Fibroblast of pulmonary artery (primary cell): ENCODE results near the gene EPB41L2.

Experiments
- DNase-seq: peaks from one replicate; pipeline ENCODE4 v3.0.0-alpha.2; 2010; ENCODE audit warnings: low read depth
- H3K4me3 ChIP-seq: replicated peaks from 2 replicates; pipeline ENCODE4 v1.5.1; 2011; ENCODE audit warnings: low read depth, mild to moderate bottlenecking, control low read depth, low read length, moderate library complexity
- CTCF ChIP-seq: IDR thresholded peaks from 2 replicates; pipeline ENCODE4 v1.5.1; 2011; ENCODE audit warnings: mild to moderate bottlenecking, control low read depth, low read length, inconsistent platforms; ENCODE audit errors: missing control alignments

EPB41L2 gene

DNA sequence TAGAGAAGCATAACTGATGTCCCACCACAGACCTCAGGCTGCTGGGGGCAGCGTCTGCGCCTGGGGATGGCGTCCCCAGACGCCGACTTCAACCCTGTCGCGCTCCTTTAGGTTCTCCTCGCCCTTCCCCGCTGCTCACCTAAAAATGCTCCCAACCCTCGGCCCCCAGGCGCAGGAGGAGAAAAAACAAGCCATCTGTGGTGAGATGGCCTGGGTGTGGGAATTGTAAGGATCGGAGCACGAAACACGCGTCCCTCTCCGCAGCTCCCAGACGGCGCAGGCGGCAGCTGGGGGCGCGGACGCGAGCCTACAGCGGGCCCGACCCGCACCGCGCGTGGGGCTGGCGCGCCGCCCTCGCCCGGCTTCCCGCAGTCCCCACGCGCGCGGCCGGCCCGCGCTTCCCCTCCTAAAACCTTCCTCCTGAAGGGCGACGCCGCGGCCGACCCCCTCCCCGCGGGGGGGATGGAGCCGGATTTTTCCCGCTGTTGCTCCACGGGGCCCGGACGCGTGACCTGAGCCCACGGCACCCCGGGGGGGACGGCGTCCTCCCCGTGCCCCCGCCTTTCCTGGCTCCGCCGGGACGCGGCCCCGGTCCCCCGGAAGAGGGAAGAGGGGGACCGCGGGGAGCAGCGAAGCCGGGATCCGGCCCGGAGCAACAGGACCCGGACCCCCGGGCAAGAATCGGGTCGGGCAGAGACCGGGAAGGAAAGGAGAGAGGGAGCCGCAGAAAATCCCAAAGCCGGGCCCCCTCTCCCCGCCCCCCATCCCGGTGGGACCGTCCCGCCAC lies 611 bp downstream of the EPB41L2 start:
- DNase-seq, result no peak
- H3K4me3 ChIP-seq, result peak overlapping the region; percentile 82
- TF ChIP-seq CTCF, result no peak

- DNase-seq, result no peak
- TF ChIP-seq CTCF, result no peak
- H3K4me3 ChIP-seq, result peak overlapping the region; percentile 82
Measured at GRCh38 chr6:131061751-131062119, 1.3 kb downstream of the EPB41L2 start.

DNA sequence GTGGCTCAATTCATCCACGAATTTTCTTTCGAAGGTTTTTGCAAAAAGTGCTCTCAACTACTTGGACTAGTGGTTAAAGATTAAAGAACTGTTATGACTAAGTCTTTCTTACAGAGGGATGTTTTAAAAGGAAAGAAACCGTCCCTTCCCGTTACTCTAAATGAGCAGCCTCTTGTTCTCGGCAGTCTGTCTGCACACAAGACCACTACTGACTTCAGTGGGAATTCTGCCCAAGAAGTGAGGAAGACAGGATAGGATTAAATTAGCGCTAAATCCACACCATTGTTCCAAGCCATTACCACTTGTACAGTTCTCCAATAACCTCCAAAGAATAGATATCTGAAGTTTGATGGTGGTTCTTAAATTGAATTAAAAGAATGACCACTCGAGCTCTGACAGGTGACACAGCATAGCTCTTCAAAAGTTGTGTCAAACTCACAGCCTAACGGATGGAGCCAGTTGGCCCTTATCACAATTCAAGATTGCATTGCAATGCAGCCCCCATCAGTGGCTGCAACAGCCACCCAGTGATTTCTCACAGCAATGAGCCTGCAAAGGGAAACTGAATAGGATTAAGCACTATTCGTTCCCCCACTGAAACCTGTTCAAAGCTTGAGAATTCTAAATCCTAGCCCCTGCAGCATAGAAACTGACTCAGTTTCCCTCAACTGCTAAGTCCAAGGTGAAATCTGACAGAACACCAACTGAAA lies 1.8 kb downstream of the EPB41L2 start:
- DNase-seq, result peak; percentile 55
- peak overlapping the region; percentile 82 for H3K4me3 ChIP-seq

DNA sequence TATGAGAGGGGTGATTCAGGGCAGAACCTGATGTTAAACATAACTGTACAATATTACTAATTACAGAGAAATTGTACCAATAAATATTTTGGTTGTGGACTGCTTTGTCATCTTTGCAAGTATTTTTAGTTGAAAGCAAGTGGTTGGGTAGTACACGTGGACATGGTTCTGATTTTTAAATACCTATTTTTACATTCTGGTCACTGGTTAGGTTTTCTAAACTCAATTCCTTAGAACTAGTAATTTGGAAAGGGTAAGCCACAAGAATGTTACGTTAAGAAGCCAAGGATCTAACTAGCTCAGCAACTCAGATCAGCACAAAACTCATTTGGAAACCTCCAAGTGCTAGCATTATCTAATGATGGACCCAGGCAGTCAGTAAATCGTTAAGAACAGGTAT lies 2.7 kb downstream of the EPB41L2 start:
- H3K4me3 ChIP-seq, result peak overlapping the region; percentile 82
- DNase-seq, result no peak
- no peak for TF ChIP-seq CTCF

More for the DNA sequence above, 1.8 kb downstream of the EPB41L2 start:
- no peak for TF ChIP-seq CTCF

GRCh38 chr6:131059486-131059885 lies 3.6 kb downstream of the EPB41L2 start:
- peak; percentile 40 for DNase-seq
- H3K4me3 ChIP-seq, result no peak overlapping the region
- TF ChIP-seq CTCF, result peak; percentile 8

DNA sequence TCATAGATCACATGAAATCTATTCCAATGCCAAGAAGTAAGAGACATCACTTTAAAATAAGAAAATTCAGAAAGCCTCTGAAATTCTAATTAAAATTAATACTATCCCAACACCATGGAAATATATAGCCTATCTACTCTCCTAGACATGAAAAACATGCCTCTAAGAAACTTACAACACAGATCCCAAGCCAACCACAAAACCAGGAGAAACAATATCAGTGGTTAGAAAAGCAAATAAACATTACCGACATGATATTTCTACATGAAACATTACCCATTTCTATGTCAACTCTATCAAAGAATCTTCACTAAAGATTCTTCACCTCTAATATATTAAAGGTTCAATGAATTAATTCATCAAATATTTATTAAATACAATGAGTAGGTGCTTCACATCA lies 4.8 kb downstream of the EPB41L2 start:
- TF ChIP-seq CTCF, result no peak

More for the DNA sequence above, 4.8 kb downstream of the EPB41L2 start:
- no peak overlapping the region for H3K4me3 ChIP-seq
- DNase-seq, result no peak
